Keratinocyte (primary cell): ENCODE results near the gene DIAPH3. TPM values are rescaled to one million over a fixed set of nuclear protein-coding genes. Genes with fewer than 3 reads are reported as not detected.

Source experiments
- DNase-seq: peaks from one replicate; pipeline ENCODE4 v3.0.0-alpha.2; 2011; ENCODE audit warnings: low read depth, missing footprints, low spot score
- FAIRE-seq: peaks from 2 replicates; lab custom pipeline; 2011; peaks lifted over from hg19 to GRCh38; lab: Jason Lieb, UNC
- H2AFZ ChIP-seq: 2 replicates; pipeline ENCODE4 v1.6.0; 2012; ENCODE audit warnings: low read length, control low read depth, inconsistent platforms; ENCODE audit not compliant: control insufficient read depth
- H3K27ac ChIP-seq: 2 replicates; pipeline ENCODE4 v1.5.1; 2011; ENCODE audit warnings: low read length; ENCODE audit not compliant: control insufficient read depth, insufficient read depth
- H3K27me3 ChIP-seq: 3 replicates; pipeline ENCODE4 v1.6.0; 2011; ENCODE audit warnings: low read length; ENCODE audit not compliant: control insufficient read depth, insufficient read depth; ENCODE audit errors: extremely low read depth
- H3K36me3 ChIP-seq, 2 experiments: 2 replicates in 1 of 2; 3 replicates in 1 of 2; pipeline ENCODE4 v1.5.1; 2011; ENCODE audit warnings: low read length in 2 of 2, mild to moderate bottlenecking in 1 of 2; ENCODE audit not compliant: control insufficient read depth in 2 of 2, insufficient read depth in 2 of 2; ENCODE audit errors: extremely low read depth in 1 of 2
- H3K4me1 ChIP-seq: 3 replicates; pipeline ENCODE4 v1.5.1; 2011; ENCODE audit warnings: low read length; ENCODE audit not compliant: control insufficient read depth, insufficient read depth; ENCODE audit errors: extremely low read depth
- H3K4me2 ChIP-seq: 3 replicates; pipeline ENCODE4 v1.6.0; 2011; ENCODE audit warnings: low read depth, low read length; ENCODE audit not compliant: control insufficient read depth, insufficient read depth; ENCODE audit errors: extremely low read depth
- H3K4me3 ChIP-seq, 3 experiments: fragments of 200-600 bp in 1 of 3; sonication (generic) in 1 of 3; 2 replicates in 2 of 3; 3 replicates in 1 of 3; pipeline ENCODE4 v1.5.1; 2011 to 2016; ENCODE audit warnings: low read length in 3 of 3, mild to moderate bottlenecking in 3 of 3, control low read depth in 2 of 3, inconsistent platforms in 1 of 3, low read depth in 1 of 3, mixed read lengths in 1 of 3, mixed run types in 1 of 3, moderate library complexity in 1 of 3; ENCODE audit not compliant: control insufficient read depth in 2 of 3, insufficient read depth in 2 of 3; ENCODE audit errors: extremely low read depth in 1 of 3
- H3K79me2 ChIP-seq: 2 replicates; pipeline ENCODE4 v1.6.0; 2012; ENCODE audit warnings: low read length; ENCODE audit not compliant: control insufficient read depth, insufficient read depth
- H3K9ac ChIP-seq: 3 replicates; pipeline ENCODE4 v1.6.0; 2011; ENCODE audit warnings: low read length; ENCODE audit not compliant: control insufficient read depth, insufficient read depth; ENCODE audit errors: extremely low read depth
- H3K9me1 ChIP-seq: 3 replicates; pipeline ENCODE4 v1.6.0; 2011; ENCODE audit warnings: low read length; ENCODE audit not compliant: control insufficient read depth, insufficient read depth; ENCODE audit errors: extremely low read depth
- H3K9me3 ChIP-seq: 2 replicates; pipeline ENCODE4 v1.5.1; 2012; ENCODE audit warnings: low read depth, low read length; ENCODE audit not compliant: control insufficient read depth
- H4K20me1 ChIP-seq: 3 replicates; pipeline ENCODE4 v1.6.0; 2011; ENCODE audit warnings: low read length; ENCODE audit not compliant: control insufficient read depth, insufficient read depth; ENCODE audit errors: extremely low read depth
- CTCF ChIP-seq, 3 experiments: IDR thresholded peaks in 1 of 3; conservative IDR thresholded peaks in 1 of 3; optimal IDR thresholded peaks in 1 of 3; 2 replicates in 2 of 3; 3 replicates in 1 of 3; pipeline versions ENCODE3 to v1.5.1; 2011; ENCODE audit warnings: low read length in 3 of 3, mild to moderate bottlenecking in 3 of 3, moderate library complexity in 2 of 3, control low read depth in 1 of 3, inconsistent platforms in 1 of 3; ENCODE audit not compliant: insufficient read depth in 2 of 3; ENCODE audit errors: extremely low read depth in 1 of 3
- EZH2 ChIP-seq: IDR thresholded peaks from one replicate; pipeline ENCODE4 v1.6.1; 2012; ENCODE audit warnings: inconsistent platforms, mild to moderate bottlenecking, low read length, moderate library complexity
- dilution Hi-C: fragments of 300-500 bp; cut with MboI; formaldehyde crosslinking; loops from one replicate; pipeline ENCODE4 v1.7.0; 2020; ENCODE audit warnings: low sequenced_read_pairs; ENCODE audit not compliant: extremely low pct_ligation_motif_present
- polyA plus RNA-seq, 5 experiments: library from polyadenylated mRNA; depleted of rRNA in 3 of 5; stranded (reverse) in 3 of 5; stranded (forward) in 1 of 5; unstranded in 1 of 5; fragments of >200 nt; gene quantifications; 1 replicate in 1 of 5; 2 replicates in 3 of 5; 3 replicates in 1 of 5; pipeline versions ENCODE4 v1.2.1 to v1.2.3, GENCODE V29; 2011 to 2012; ENCODE audit warnings: missing spikeins in 2 of 5, low read depth in 1 of 5, low replicate concordance in 1 of 5

DIAPH3 gene
- polyA plus RNA-seq, 1 donor (not counting 4 experiments of a cell fraction or from before 2014, with no cell fraction given): 9.0 TPM

- DNase-seq (no peak), FAIRE-seq (no peak)
- no peaks in the 10 kb centered on the region for H3K9me3 ChIP-seq
- no peak overlapping the region for H3K4me2 ChIP-seq
- no peak overlapping the region for H2AFZ ChIP-seq
- H3K27me3 ChIP-seq: no peaks in the 10 kb centered on the region
- H3K9ac ChIP-seq: no peak overlapping the region
- TF ChIP-seq CTCF (optimal IDR thresholded peaks at IDR 0.05 in 1 of 3, IDR thresholded peaks at IDR 0.05 in 1 of 3, conservative IDR thresholded peaks at IDR 0.05 in 1 of 3; ENCODE audit: extremely low read depth in 1 of 3, insufficient read depth in 2 of 3, low read length in 3 of 3) (no peak), EZH2 (no peak)
- no peak overlapping the region for H3K4me3 ChIP-seq
- H4K20me1 ChIP-seq: no peaks in the 10 kb centered on the region
- H3K79me2 ChIP-seq: peaks cover 5% of the 10 kb centered on the region
- H3K4me1 ChIP-seq: peaks cover 9% of the 10 kb centered on the region
- dilution Hi-C loops: no loop called here
- H3K36me3 ChIP-seq: no peaks in the 10 kb centered on the region
- no peak overlapping the region for H3K27ac ChIP-seq
- H3K9me1 ChIP-seq: no peaks in the 10 kb centered on the region
These were observed 82.9 kb downstream of the DIAPH3 start for GRCh38 chr13:60080850-60081249.

- Histone ChIP-seq H3K36me3 (no peaks in the 10 kb centered on the region), H2AFZ (no peak overlapping the region)
- dilution Hi-C loops: no loop called here
These were observed 85.5 kb downstream of the DIAPH3 start for GRCh38 chr13:60078226-60078625.

More at GRCh38 chr13:60078226-60078625, 85.5 kb downstream of the DIAPH3 start:
- H3K9me3 ChIP-seq: no peaks in the 10 kb centered on the region
- no peaks in the 10 kb centered on the region for H3K27me3 ChIP-seq
- TF ChIP-seq CTCF (optimal IDR thresholded peaks at IDR 0.05 in 1 of 3, IDR thresholded peaks at IDR 0.05 in 1 of 3, conservative IDR thresholded peaks at IDR 0.05 in 1 of 3; ENCODE audit: extremely low read depth in 1 of 3, insufficient read depth in 2 of 3, low read length in 3 of 3) (no peak), EZH2 (no peak)
- FAIRE-seq (peak; percentile 72), DNase-seq (peak; percentile 4)
- H3K4me1 ChIP-seq: peaks cover 9% of the 10 kb centered on the region
- H3K4me3 ChIP-seq: no peak overlapping the region
- no peak overlapping the region for H3K27ac ChIP-seq
- no peak overlapping the region for H3K4me2 ChIP-seq
- no peak overlapping the region for H3K9ac ChIP-seq
- no peaks in the 10 kb centered on the region for H3K9me1 ChIP-seq
- H4K20me1 ChIP-seq: no peaks in the 10 kb centered on the region
- H3K79me2 ChIP-seq: peaks cover 5% of the 10 kb centered on the region
